Measurements from ENCODE around the gene SMURF2. TPM values are rescaled to one million over a fixed set of nuclear protein-coding genes. Genes with fewer than 3 reads are reported as not detected.
A peak's percentile ranks its signal among the peaks of the same experiment; 100 is the strongest.

The SMURF2 gene
- total and polyA plus RNA-seq, 4 donors, result 9.9 to 85.6 (median 22.5) TPM

GRCh38 chr17:64574646-64575045 lies 87.5 kb downstream of the SMURF2 start:
- Histone ChIP-seq H3K9me3 (ENCODE audit: control insufficient read depth in 4 of 4, insufficient read depth in 3 of 4, low read length in 3 of 4) (no peaks in the 10 kb centered on the region), H3K9ac (ENCODE audit: insufficient read depth in 1 of 2, low read length in 2 of 2) (no peak overlapping the region), H3K4me1 (ENCODE audit: control insufficient read depth in 5 of 5, insufficient read depth in 5 of 5, low read length in 5 of 5) (peaks cover 0 to 6% (median 0%) of the 10 kb centered on the region in 5 donors), H3K27ac (ENCODE audit: low read depth in 1 of 2, low read length in 1 of 2) (no peak overlapping the region), H3K27me3 (ENCODE audit: control insufficient read depth in 3 of 3, insufficient read depth in 3 of 3, low read length in 2 of 3) (no peaks in the 10 kb centered on the region), H3K4me3 (no peak overlapping the region), H3K36me3 (ENCODE audit: control insufficient read depth in 4 of 4, insufficient read depth in 4 of 4, low read length in 4 of 4) (peaks cover 7 to 33% (median 10%) of the 10 kb centered on the region in 4 donors)
- DNase-seq (no peak), ATAC-seq (ENCODE audit: insufficient read depth, low FRiP score) (no peak)
- WGBS, 2 donors, result 89 to 95% methylated on average over 1 of the region's 1 CpG
- no peak for TF ChIP-seq CTCF (IDR thresholded peaks at IDR 0.05; ENCODE audit: control extremely low read depth, extremely low read depth)

GRCh38 chr17:64573214-64573613 lies 88.9 kb downstream of the SMURF2 start:
- no peak for TF ChIP-seq CTCF (IDR thresholded peaks at IDR 0.05; ENCODE audit: control extremely low read depth, extremely low read depth)
- Histone ChIP-seq H3K9ac (ENCODE audit: insufficient read depth in 1 of 2, low read length in 2 of 2) (no peak overlapping the region), H3K27me3 (ENCODE audit: control insufficient read depth in 3 of 3, insufficient read depth in 3 of 3, low read length in 2 of 3) (no peaks in the 10 kb centered on the region), H3K36me3 (ENCODE audit: control insufficient read depth in 4 of 4, insufficient read depth in 4 of 4, low read length in 4 of 4) (peaks cover 5 to 31% (median 12%) of the 10 kb centered on the region in 4 donors), H3K9me3 (ENCODE audit: control insufficient read depth in 4 of 4, insufficient read depth in 3 of 4, low read length in 3 of 4) (no peaks in the 10 kb centered on the region), H3K4me3 (no peak overlapping the region), H3K4me1 (ENCODE audit: control insufficient read depth in 5 of 5, insufficient read depth in 5 of 5, low read length in 5 of 5) (peaks cover 0 to 6% (median under 1%) of the 10 kb centered on the region in 5 donors), H3K27ac (ENCODE audit: low read depth in 1 of 2, low read length in 1 of 2) (no peak overlapping the region)
- DNase-seq (no peak), ATAC-seq (ENCODE audit: insufficient read depth, low FRiP score) (no peak)

- 41 to 54% methylated on average over 3 of the region's 3 CpGs for WGBS, 2 donors
- no peak overlapping the region for H3K4me3 ChIP-seq
- DNase-seq, result peak in 2 of 3 donors; percentile 51 to 58
Measured at GRCh38 chr17:64572682-64573154, 89.4 kb downstream of the SMURF2 start.

More at GRCh38 chr17:64572682-64573154, 89.4 kb downstream of the SMURF2 start:
- no peak for ATAC-seq (ENCODE audit: insufficient read depth, low FRiP score)
- no peak overlapping the region for H3K9ac ChIP-seq (ENCODE audit: insufficient read depth in 1 of 2, low read length in 2 of 2)
- no peaks in the 10 kb centered on the region for H3K27me3 ChIP-seq (ENCODE audit: control insufficient read depth in 3 of 3, insufficient read depth in 3 of 3, low read length in 2 of 3)
- peaks cover 5 to 31% (median 13%) of the 10 kb centered on the region in 4 donors for H3K36me3 ChIP-seq (ENCODE audit: control insufficient read depth in 4 of 4, insufficient read depth in 4 of 4, low read length in 4 of 4)
- H3K4me1 ChIP-seq (ENCODE audit: control insufficient read depth in 5 of 5, insufficient read depth in 5 of 5, low read length in 5 of 5), result peaks cover 0 to 6% (median 1%) of the 10 kb centered on the region in 5 donors
- TF ChIP-seq CTCF (IDR thresholded peaks at IDR 0.05; ENCODE audit: control extremely low read depth, extremely low read depth), result no peak
- H3K9me3 ChIP-seq (ENCODE audit: control insufficient read depth in 4 of 4, insufficient read depth in 3 of 4, low read length in 3 of 4), result no peaks in the 10 kb centered on the region
- peak overlapping the region in 1 of 2 donors; percentile 77 for H3K27ac ChIP-seq (ENCODE audit: low read depth in 1 of 2, low read length in 1 of 2)

Data from lung (tissue), 12 donors.